Measurements from ENCODE around the gene MED7.

MED7 gene

DNA sequence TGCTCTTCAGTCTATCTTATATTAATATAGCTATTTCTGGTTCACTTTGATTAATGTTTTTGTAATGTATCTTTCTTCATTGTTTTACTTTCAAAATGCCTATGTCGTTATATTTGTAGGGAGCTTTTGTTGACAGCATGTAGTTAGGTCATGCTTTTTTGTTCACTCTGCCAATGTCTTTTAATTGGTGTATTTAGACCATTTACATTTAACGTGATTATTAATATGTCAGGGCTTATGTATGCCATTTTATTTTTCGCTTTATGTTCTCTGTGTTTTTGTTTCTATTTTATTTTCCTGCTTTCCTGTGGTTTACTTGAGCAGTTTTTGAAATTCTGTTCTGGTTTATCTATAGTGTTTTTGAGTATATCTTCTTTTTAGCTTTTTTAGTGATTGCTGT lies 12.6 kb upstream of the MED7 start:
- H3K4me3 ChIP-seq (replicated peaks in 1 of 2; ENCODE audit: low read depth in 2 of 2, low read length in 2 of 2), result no peak overlapping the region
- TF ChIP-seq, protein P1, sequence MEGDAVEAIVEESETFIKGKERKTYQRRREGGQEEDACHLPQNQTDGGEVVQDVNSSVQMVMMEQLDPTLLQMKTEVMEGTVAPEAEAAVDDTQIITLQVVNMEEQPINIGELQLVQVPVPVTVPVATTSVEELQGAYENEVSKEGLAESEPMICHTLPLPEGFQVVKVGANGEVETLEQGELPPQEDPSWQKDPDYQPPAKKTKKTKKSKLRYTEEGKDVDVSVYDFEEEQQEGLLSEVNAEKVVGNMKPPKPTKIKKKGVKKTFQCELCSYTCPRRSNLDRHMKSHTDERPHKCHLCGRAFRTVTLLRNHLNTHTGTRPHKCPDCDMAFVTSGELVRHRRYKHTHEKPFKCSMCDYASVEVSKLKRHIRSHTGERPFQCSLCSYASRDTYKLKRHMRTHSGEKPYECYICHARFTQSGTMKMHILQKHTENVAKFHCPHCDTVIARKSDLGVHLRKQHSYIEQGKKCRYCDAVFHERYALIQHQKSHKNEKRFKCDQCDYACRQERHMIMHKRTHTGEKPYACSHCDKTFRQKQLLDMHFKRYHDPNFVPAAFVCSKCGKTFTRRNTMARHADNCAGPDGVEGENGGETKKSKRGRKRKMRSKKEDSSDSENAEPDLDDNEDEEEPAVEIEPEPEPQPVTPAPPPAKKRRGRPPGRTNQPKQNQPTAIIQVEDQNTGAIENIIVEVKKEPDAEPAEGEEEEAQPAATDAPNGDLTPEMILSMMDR (IDR thresholded peaks at IDR 0.05; ENCODE audit: low read depth, low read length), result no peak
- DNase-seq (ENCODE audit: low read depth in 2 of 2), result no peak

DNA sequence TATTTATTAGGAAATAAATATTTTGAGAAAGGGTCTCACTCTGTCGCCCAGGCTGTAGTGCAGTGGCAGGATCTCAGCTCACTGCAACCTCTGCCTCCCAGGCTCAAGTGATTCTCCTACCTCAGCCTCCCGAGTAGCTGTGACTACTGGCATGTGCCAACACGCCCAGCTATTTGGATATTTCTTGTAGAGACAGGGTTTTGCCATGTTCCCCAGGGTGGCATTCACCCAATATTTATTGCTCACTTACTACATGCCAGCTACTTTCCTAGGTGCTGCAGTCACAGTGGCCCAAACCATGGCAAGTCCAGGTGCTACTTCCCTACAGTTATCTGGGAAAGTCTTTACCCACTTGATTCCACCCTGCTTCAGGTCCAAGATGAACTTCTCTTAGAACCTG lies 8.3 kb upstream of the MED7 start:
- TF ChIP-seq, protein P1 (IDR thresholded peaks at IDR 0.05; ENCODE audit: low read depth, low read length), result no peak
- no peak for DNase-seq (ENCODE audit: low read depth in 2 of 2)
- no peak overlapping the region for H3K4me3 ChIP-seq (replicated peaks in 1 of 2; ENCODE audit: low read depth in 2 of 2, low read length in 2 of 2)

DNA sequence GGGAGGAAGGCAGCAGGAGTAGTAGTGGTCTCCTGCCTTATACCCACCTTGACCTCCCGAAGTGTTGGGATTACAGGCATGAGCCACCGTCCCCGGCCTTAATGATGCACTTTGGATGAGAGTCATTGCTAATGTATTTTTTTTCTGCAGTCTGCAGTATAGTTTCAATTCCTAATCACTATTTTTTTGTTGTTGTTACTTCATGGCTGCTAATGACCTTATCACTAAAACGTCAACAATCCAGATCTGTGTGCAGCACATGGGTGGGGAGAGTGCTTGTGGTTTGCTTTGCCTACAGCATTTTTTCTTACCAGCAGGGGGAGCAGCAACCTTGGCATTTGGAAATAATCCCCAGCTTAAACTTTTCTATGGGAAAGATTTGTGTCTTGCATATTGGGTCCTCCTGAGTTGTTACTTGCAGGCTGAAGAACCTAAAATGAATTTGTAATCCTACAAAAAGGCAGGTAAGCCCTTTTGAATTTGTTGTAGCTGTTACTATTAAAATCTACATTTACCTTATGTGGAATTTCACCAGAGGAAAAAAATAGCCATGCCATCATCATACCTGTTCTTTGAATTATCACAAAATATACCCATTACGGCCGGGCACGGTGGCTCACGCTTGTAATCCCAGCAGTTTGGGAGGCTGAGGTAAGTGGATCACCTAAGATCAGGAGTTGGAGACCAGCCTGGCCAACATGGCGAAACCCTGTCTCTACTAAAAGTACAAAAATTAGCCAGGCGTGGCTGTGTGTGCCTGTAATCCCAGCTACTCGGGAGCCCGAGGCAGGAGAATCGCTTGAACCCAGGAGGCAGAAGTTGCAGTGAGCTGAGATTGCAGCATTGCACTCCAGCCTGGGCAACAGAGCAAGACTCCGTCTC lies 6.3 kb upstream of the MED7 start:
- TF ChIP-seq, protein P1 (IDR thresholded peaks at IDR 0.05; ENCODE audit: low read depth, low read length), result peak; percentile 84
- peak; percentile 76 to 78 for DNase-seq (ENCODE audit: low read depth in 2 of 2)
- H3K4me3 ChIP-seq (replicated peaks in 1 of 2; ENCODE audit: low read depth in 2 of 2, low read length in 2 of 2), result no peak overlapping the region

DNA sequence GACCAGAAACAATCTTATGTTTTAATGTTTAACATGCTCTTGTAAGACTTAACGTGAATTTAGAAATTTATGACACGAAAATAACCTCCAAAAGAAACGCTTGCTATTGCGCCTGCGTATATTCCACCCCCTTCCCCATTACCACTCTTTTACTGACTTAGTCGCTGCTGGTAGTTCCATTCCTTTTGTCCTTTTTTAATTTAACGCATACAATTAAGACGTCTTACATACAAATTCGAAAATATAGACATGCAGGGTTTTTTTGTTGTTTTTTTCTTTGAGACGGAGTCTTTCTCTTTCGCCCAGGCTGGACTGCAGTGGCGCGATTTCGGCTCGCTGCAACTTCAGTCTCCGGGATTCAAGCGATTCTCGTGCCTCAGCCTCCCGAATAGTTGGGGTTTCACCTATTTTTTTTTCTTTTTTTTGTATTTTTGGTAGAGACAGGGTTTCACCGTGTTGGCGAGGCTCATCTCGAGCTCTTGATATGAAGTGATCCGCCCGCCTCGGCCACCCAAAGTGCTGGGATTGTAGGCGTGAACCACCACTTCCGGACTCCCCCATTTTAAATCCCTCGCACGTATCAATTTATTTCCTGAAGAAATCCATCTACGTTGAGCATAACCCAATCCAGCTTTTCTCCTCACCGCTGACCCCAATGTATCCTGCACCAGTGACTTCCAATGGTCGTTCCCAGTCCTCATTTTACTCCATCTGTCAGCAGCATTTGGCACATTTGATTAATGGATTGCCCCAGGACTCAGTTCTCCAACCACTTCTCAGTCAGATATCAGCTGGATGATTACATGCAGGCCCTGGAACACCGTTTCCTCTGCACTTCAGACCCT lies 684 bp upstream of the MED7 start:
- H3K4me3 ChIP-seq (replicated peaks in 1 of 2; ENCODE audit: low read depth in 2 of 2, low read length in 2 of 2), result peak overlapping the region; percentile 91 to 98
- DNase-seq (ENCODE audit: low read depth in 2 of 2), result peak; percentile 37 to 46
- TF ChIP-seq, protein P1 (IDR thresholded peaks at IDR 0.05; ENCODE audit: low read depth, low read length), result no peak

DNA sequence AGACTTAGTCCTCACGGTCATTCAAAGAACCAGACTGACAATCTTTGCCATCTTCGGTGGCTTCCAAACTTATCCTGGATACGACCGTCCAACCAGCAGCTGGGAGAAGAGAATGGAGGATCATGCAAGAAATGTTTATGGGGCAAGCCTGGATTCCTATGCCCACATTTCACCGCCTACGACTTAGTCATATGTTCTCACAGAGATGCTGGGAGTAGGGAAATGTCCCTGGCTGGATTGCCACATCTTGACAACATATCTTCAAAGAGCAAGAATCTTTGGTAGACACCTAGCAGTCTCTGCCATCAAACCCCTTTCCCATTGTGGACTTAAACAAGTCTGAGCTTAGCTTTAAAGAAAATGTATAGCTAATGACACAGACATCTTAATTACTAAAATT lies 5.0 kb downstream of the MED7 start:
- TF ChIP-seq, protein P1 (IDR thresholded peaks at IDR 0.05; ENCODE audit: low read depth, low read length), result no peak
- DNase-seq (ENCODE audit: low read depth in 2 of 2), result peak in 1 of 2 donors; percentile 26
- H3K4me3 ChIP-seq (replicated peaks in 1 of 2; ENCODE audit: low read depth in 2 of 2, low read length in 2 of 2), result no peak overlapping the region

DNA sequence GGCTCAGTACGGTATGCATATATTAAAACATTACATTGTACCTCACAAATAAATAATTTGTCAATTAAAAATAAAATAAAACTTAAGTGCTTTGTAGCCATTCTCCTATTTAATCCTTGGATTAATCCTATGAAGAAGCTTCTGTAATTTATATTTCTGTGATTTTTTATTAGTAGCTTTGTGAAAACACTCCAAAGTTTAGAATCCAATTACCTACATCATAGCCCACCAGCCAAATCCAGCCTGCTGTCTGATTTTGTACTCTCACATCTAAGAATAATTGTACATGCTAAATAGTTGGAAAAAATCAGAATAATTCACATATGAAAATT lies 10.4 kb downstream of the MED7 start:
- TF ChIP-seq, protein P1 (IDR thresholded peaks at IDR 0.05; ENCODE audit: low read depth, low read length), result no peak
- no peak for DNase-seq (ENCODE audit: low read depth in 2 of 2)
- no peak overlapping the region for H3K4me3 ChIP-seq (replicated peaks in 1 of 2; ENCODE audit: low read depth in 2 of 2, low read length in 2 of 2)

All from cardiac fibroblast (primary cell).